Naive B cell (primary cell): ENCODE results near the gene TBCA. TPM values are rescaled to one million over a fixed set of nuclear protein-coding genes. Genes with fewer than 3 reads are reported as not detected.
"Not testable (repeated sequence)": the region's sequence is repeated elsewhere in the genome, so short reads cannot be mapped to it uniquely, and the experiment has no call there.

Source experiments
- ATAC-seq, 2 donors: fragments of 150-1000 bp; cut with Tn5 transposase; 2 replicates each; pipeline ENCODE4 v1.10.0; 2021; ENCODE audit warnings: low read depth in 2 of 2, mild to moderate bottlenecking in 2 of 2, moderate library complexity in 2 of 2
- DNase-seq: peaks from one replicate; pipeline ENCODE4 v3.0.0; 2022
- H3K27ac Mint-ChIP-seq, 6 donors: one replicate each; pipeline ENCODE4 v1.8.0; 2020 to 2022; ENCODE audit warnings: mild to moderate bottlenecking in 6 of 6, mixed read lengths in 6 of 6, moderate library complexity in 5 of 6, inconsistent platforms in 2 of 6
- H3K27me3 Mint-ChIP-seq, 3 donors: one replicate each; pipeline ENCODE4 v1.8.0; 2021 to 2022; ENCODE audit warnings: mixed read lengths in 3 of 3, mild to moderate bottlenecking in 1 of 3
- H3K36me3 Mint-ChIP-seq, 2 donors: one replicate each; pipeline ENCODE4 v1.8.0; 2020 to 2022; ENCODE audit warnings: mixed read lengths in 2 of 2, inconsistent platforms in 1 of 2, mild to moderate bottlenecking in 1 of 2
- H3K4me1 Mint-ChIP-seq, 3 donors: one replicate each; pipeline ENCODE4 v1.8.0; 2020 to 2022; ENCODE audit warnings: mixed read lengths in 3 of 3, inconsistent platforms in 1 of 3, mild to moderate bottlenecking in 1 of 3, moderate library complexity in 1 of 3
- H3K4me3 Mint-ChIP-seq, 8 donors: one replicate each; pipeline ENCODE4 v1.8.0; 2020 to 2022; ENCODE audit warnings: mild to moderate bottlenecking in 8 of 8, mixed read lengths in 8 of 8, moderate library complexity in 8 of 8, inconsistent platforms in 2 of 8
- H3K9me3 Mint-ChIP-seq, 7 donors: one replicate each; pipeline ENCODE4 v1.8.0; 2020 to 2022; ENCODE audit warnings: mixed read lengths in 7 of 7, mild to moderate bottlenecking in 5 of 7, inconsistent platforms in 2 of 7, moderate library complexity in 1 of 7
- polyA plus RNA-seq, 6 donors: library from polyadenylated mRNA; unstranded; fragments of 300-500 nt; fragmentation: Illumina TruSeq; gene quantifications; one replicate each; pipeline ENCODE4 v1.2.3, GENCODE V29; 2021; ENCODE audit warnings: low read depth in 6 of 6

Gene TBCA
- polyA plus RNA-seq, 6 donors from 2014 or later, result 155 to 208 (median 192) TPM

- no peak for DNase-seq
- H3K4me1 Mint-ChIP-seq, result peaks cover 13 to 22% (median 14%) of the 10 kb centered on the region in 3 donors
- ATAC-seq, result no peak
- peak overlapping the region in 1 of 6 donors; percentile 41 for H3K27ac Mint-ChIP-seq
- no peaks in the 10 kb centered on the region for H3K27me3 Mint-ChIP-seq
- H3K9me3 Mint-ChIP-seq, result no peaks in the 10 kb centered on the region
- peaks cover 0 to 1% of the 10 kb centered on the region in 2 donors for H3K36me3 Mint-ChIP-seq
- H3K4me3 Mint-ChIP-seq, result no peak overlapping the region
These were observed 51.2 kb downstream of the TBCA start for GRCh38 chr5:77724934-77725333.

GRCh38 chr5:77719666-77720363 lies 56.3 kb downstream of the TBCA start:
- H3K27me3 Mint-ChIP-seq, result no peaks in the 10 kb centered on the region
- ATAC-seq, result no peak
- peak overlapping the region; percentile 0 to 69 (median 33) for H3K27ac Mint-ChIP-seq
- H3K9me3 Mint-ChIP-seq, result no peaks in the 10 kb centered on the region
- DNase-seq, result no peak
- H3K4me1 Mint-ChIP-seq, result peaks cover 23 to 25% (median 25%) of the 10 kb centered on the region in 3 donors
- no peaks in the 10 kb centered on the region for H3K36me3 Mint-ChIP-seq
- H3K4me3 Mint-ChIP-seq, result peak overlapping the region in 3 of 8 donors; percentile 3 to 53 (median 5)

- no peaks in the 10 kb centered on the region for H3K9me3 Mint-ChIP-seq
- H3K4me1 Mint-ChIP-seq, result peaks cover 23 to 25% (median 25%) of the 10 kb centered on the region in 3 donors
- peak; percentile 13 for DNase-seq
- H3K4me3 Mint-ChIP-seq, result peak overlapping the region in 7 of 8 donors; percentile 33 to 78 (median 64)
- peak overlapping the region in 5 of 6 donors; percentile 49 to 69 (median 62) for H3K27ac Mint-ChIP-seq
- no peaks in the 10 kb centered on the region for H3K27me3 Mint-ChIP-seq
- peak; percentile 68 to 78 for ATAC-seq
- no peaks in the 10 kb centered on the region for H3K36me3 Mint-ChIP-seq
These were observed 57.1 kb downstream of the TBCA start for GRCh38 chr5:77718934-77719610.

- Mint-ChIP-seq H3K36me3 (peaks cover 14 to 17% of the 10 kb centered on the region in 2 donors), H3K27ac (peak overlapping the region in 1 of 6 donors; percentile 37), H3K27me3 (no peaks in the 10 kb centered on the region), H3K9me3 (no peaks in the 10 kb centered on the region), H3K4me3 (no peak overlapping the region), H3K4me1 (peaks cover 7 to 12% (median 9%) of the 10 kb centered on the region in 3 donors)
- DNase-seq (no peak), ATAC-seq (no peak)
These were observed 66.0 kb downstream of the TBCA start for GRCh38 chr5:77709993-77710685.

- H3K4me1 Mint-ChIP-seq, result peaks cover 5 to 11% (median 9%) of the 10 kb centered on the region in 3 donors
These were observed 66.8 kb downstream of the TBCA start for GRCh38 chr5:77709340-77709739.

GRCh38 chr5:77707791-77708190 lies 68.3 kb downstream of the TBCA start:
- DNase-seq (no peak), ATAC-seq (no peak)
- peaks cover 0 to 4% (median 0%) of the 10 kb centered on the region in 7 donors for H3K9me3 Mint-ChIP-seq
- no peak overlapping the region for H3K27ac Mint-ChIP-seq
- H3K4me1 Mint-ChIP-seq, result peaks cover 5 to 15% (median 11%) of the 10 kb centered on the region in 3 donors
- H3K36me3 Mint-ChIP-seq, result peaks cover 26 to 33% of the 10 kb centered on the region in 2 donors
- H3K4me3 Mint-ChIP-seq, result no peak overlapping the region
- H3K27me3 Mint-ChIP-seq, result no peaks in the 10 kb centered on the region

More at GRCh38 chr5:77709340-77709739, 66.8 kb downstream of the TBCA start:
- ATAC-seq, result no peak
- no peak for DNase-seq
- Mint-ChIP-seq H3K27ac (no peak overlapping the region), H3K36me3 (peaks cover 21 to 22% of the 10 kb centered on the region in 2 donors), H3K4me3 (no peak overlapping the region), H3K27me3 (no peaks in the 10 kb centered on the region), H3K9me3 (peaks cover 0 to 1% (median 0%) of the 10 kb centered on the region in 7 donors)

GRCh38 chr5:77699569-77699968 lies 76.6 kb downstream of the TBCA start:
- ATAC-seq, H3K4me3 Mint-ChIP-seq, DNase-seq, H3K9me3 Mint-ChIP-seq, H3K27me3 Mint-ChIP-seq: not testable (repeated sequence)
- H3K36me3 Mint-ChIP-seq, result peaks cover 22 to 36% of the 10 kb centered on the region in 2 donors
- peaks cover 8 to 20% (median 11%) of the 10 kb centered on the region in 3 donors for H3K4me1 Mint-ChIP-seq
- peak overlapping the region in 2 of 6 donors; percentile 53 to 85 for H3K27ac Mint-ChIP-seq

- ATAC-seq, result no peak
These were observed 77.2 kb downstream of the TBCA start for GRCh38 chr5:77698920-77699319.

GRCh38 chr5:77697692-77698091 lies 78.4 kb downstream of the TBCA start:
- DNase-seq (no peak), ATAC-seq (no peak)
- Mint-ChIP-seq H3K4me3 (no peak overlapping the region), H3K9me3 (peaks cover 0 to 7% (median 2%) of the 10 kb centered on the region in 7 donors), H3K27me3 (no peaks in the 10 kb centered on the region), H3K27ac (no peak overlapping the region), H3K36me3 (peaks cover 14 to 28% of the 10 kb centered on the region in 2 donors), H3K4me1 (peaks cover 8 to 11% (median 11%) of the 10 kb centered on the region in 3 donors)

More at GRCh38 chr5:77698920-77699319, 77.2 kb downstream of the TBCA start:
- H3K36me3 Mint-ChIP-seq, result peaks cover 15 to 34% of the 10 kb centered on the region in 2 donors
- no peak overlapping the region for H3K4me3 Mint-ChIP-seq
- H3K27ac Mint-ChIP-seq, result no peak overlapping the region
- DNase-seq, result no peak
- peaks cover 0 to 7% (median 2%) of the 10 kb centered on the region in 7 donors for H3K9me3 Mint-ChIP-seq
- H3K4me1 Mint-ChIP-seq, result peaks cover 8 to 13% (median 11%) of the 10 kb centered on the region in 3 donors
- no peaks in the 10 kb centered on the region for H3K27me3 Mint-ChIP-seq

- ATAC-seq, result no peak
- DNase-seq, result no peak
- Mint-ChIP-seq H3K36me3 (peaks cover 14 to 21% of the 10 kb centered on the region in 2 donors), H3K27me3 (no peaks in the 10 kb centered on the region), H3K4me1 (peaks cover 4 to 11% (median 11%) of the 10 kb centered on the region in 3 donors), H3K9me3 (peaks cover 0 to 7% (median 2%) of the 10 kb centered on the region in 7 donors), H3K27ac (no peak overlapping the region), H3K4me3 (no peak overlapping the region)
These were observed 80.0 kb downstream of the TBCA start for GRCh38 chr5:77696120-77696519.

GRCh38 chr5:77693913-77694312 lies 82.2 kb downstream of the TBCA start:
- H3K4me1 Mint-ChIP-seq, result peaks cover 0 to 4% (median 3%) of the 10 kb centered on the region in 3 donors
- H3K27me3 Mint-ChIP-seq, result no peaks in the 10 kb centered on the region
- ATAC-seq (no peak), DNase-seq (no peak)
- H3K4me3 Mint-ChIP-seq, result no peak overlapping the region
- H3K36me3 Mint-ChIP-seq, result peaks cover 22% of the 10 kb centered on the region in 2 donors
- no peak overlapping the region for H3K27ac Mint-ChIP-seq
- H3K9me3 Mint-ChIP-seq, result peaks cover 0 to 7% (median 2%) of the 10 kb centered on the region in 7 donors

- peaks cover 3 to 15% (median 12%) of the 10 kb centered on the region in 3 donors for H3K27me3 Mint-ChIP-seq
- DNase-seq (no peak), ATAC-seq (no peak)
- no peak overlapping the region for H3K4me3 Mint-ChIP-seq
- H3K4me1 Mint-ChIP-seq, result no peaks in the 10 kb centered on the region
- H3K9me3 Mint-ChIP-seq, result peaks cover 0 to 4% (median 0%) of the 10 kb centered on the region in 7 donors
- H3K27ac Mint-ChIP-seq, result peak overlapping the region in 1 of 6 donors; percentile 82
- H3K36me3 Mint-ChIP-seq, result peaks cover 0 to 7% of the 10 kb centered on the region in 2 donors
These were observed 92.9 kb downstream of the TBCA start for GRCh38 chr5:77683171-77683732.

- Mint-ChIP-seq H3K36me3 (no peaks in the 10 kb centered on the region), H3K9me3 (peaks cover 0 to 13% (median 8%) of the 10 kb centered on the region in 7 donors), H3K4me3 (no peak overlapping the region), H3K27ac (no peak overlapping the region), H3K4me1 (no peaks in the 10 kb centered on the region), H3K27me3 (peaks cover 15 to 32% (median 25%) of the 10 kb centered on the region in 3 donors)
- ATAC-seq, result no peak
- DNase-seq, result no peak
These were observed 105.6 kb downstream of the TBCA start for GRCh38 chr5:77670526-77670925.
